ENCODE measurements around the gene RBM42. TPM values are rescaled to one million over a fixed set of nuclear protein-coding genes. Genes with fewer than 3 reads are reported as not detected.

Gene RBM42
- total RNA-seq, 1 experiment from 2014 or later, result 81.6 TPM

DNA sequence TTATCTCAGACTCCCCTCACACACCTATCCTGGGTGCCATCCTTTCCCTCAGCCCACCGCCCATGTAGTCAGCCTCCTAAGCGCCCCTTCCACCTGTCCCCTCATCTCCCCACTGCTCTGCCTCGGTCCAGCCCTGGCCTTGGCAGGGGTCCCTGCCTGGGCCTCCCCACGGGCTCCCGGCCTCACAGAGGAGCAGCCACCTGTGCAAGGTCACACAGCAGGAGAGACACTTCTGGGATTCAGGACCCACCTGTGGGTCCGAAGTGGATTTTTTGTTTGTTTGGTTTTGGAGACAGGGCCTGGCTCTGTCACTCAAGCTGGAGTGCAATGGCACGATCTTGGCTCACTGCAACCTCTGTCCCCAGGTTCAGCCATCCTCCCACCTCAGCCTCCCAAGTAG, 36.8 kb downstream of the RBM42 start:
- POLR2A ChIA-PET (ENCODE audit: unreplicated experiment), result no interaction called here
- intact Hi-C loops (cut with micrococcal nuclease), result no loop called here
- no peaks in the 10 kb centered on the region for H3F3A ChIP-seq (ENCODE audit: low read length, unreplicated experiment)
- TF ChIP-seq EZH2 (IDR thresholded peaks at IDR 0.05; ENCODE audit: low read length, unreplicated experiment) (no peak), EZH2phosphoT487 (IDR thresholded peaks at IDR 0.05; ENCODE audit: borderline replicate concordance, low read length) (no peak)
- TF ChIP-seq, protein P1, sequence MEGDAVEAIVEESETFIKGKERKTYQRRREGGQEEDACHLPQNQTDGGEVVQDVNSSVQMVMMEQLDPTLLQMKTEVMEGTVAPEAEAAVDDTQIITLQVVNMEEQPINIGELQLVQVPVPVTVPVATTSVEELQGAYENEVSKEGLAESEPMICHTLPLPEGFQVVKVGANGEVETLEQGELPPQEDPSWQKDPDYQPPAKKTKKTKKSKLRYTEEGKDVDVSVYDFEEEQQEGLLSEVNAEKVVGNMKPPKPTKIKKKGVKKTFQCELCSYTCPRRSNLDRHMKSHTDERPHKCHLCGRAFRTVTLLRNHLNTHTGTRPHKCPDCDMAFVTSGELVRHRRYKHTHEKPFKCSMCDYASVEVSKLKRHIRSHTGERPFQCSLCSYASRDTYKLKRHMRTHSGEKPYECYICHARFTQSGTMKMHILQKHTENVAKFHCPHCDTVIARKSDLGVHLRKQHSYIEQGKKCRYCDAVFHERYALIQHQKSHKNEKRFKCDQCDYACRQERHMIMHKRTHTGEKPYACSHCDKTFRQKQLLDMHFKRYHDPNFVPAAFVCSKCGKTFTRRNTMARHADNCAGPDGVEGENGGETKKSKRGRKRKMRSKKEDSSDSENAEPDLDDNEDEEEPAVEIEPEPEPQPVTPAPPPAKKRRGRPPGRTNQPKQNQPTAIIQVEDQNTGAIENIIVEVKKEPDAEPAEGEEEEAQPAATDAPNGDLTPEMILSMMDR (conservative IDR thresholded peaks at IDR 0.05; ENCODE audit: low read depth, low read length), result no peak
- H3K27ac ChIP-seq (ENCODE audit: low read length), result no peak overlapping the region
- H3K36me3 ChIP-seq (ENCODE audit: low read depth, low read length), result no peaks in the 10 kb centered on the region
- H3K4me3 ChIP-seq (ENCODE audit: low read length), result no peak overlapping the region
- H3K79me2 ChIP-seq (ENCODE audit: low read length), result no peaks in the 10 kb centered on the region
- no peaks in the 10 kb centered on the region for H3K9me2 ChIP-seq (replicated peaks; ENCODE audit: low read length)
- CTCF ChIA-PET, result no interaction called here
- no peaks in the 10 kb centered on the region for H4K20me1 ChIP-seq (ENCODE audit: low read length)
- H3K27me3 ChIP-seq (ENCODE audit: low read length), result 0 out of 2 replicates have a peak, but pooled peaks cover 4% of the 10 kb centered on the region
- no peak overlapping the region for H3K4me2 ChIP-seq (ENCODE audit: low read length)
- no peak overlapping the region for H3K9ac ChIP-seq (ENCODE audit: low read length)
- no peaks in the 10 kb centered on the region for H3K4me1 ChIP-seq (ENCODE audit: insufficient read depth, low read length)
- H3K9me3 ChIP-seq (ENCODE audit: low read length), result no peaks in the 10 kb centered on the region
- no peak overlapping the region for H2AFZ ChIP-seq (ENCODE audit: low read length)
- ATAC-seq (no peak), DNase-seq (no peak)
- no TSS peak for BruUV-seq (replicated peaks)

- no peak within 1 kb of the TSS for H3K27ac ChIP-seq (ENCODE audit: low read length)
- H3F3A ChIP-seq (ENCODE audit: low read length, unreplicated experiment), result no peaks in the 10 kb centered on the region
- no peak for ATAC-seq
- TF ChIP-seq EZH2 (IDR thresholded peaks at IDR 0.05; ENCODE audit: low read length, unreplicated experiment) (no peak), EZH2phosphoT487 (IDR thresholded peaks at IDR 0.05; ENCODE audit: borderline replicate concordance, low read length) (no peak)
- TF ChIP-seq, protein P1 (conservative IDR thresholded peaks at IDR 0.05; ENCODE audit: low read depth, low read length), result no peak
- no peaks in the 10 kb centered on the region for H3K9me2 ChIP-seq (replicated peaks; ENCODE audit: low read length)
- ChIA-PET CTCF (no interaction called here), POLR2A (ENCODE audit: unreplicated experiment) (no interaction called here)
- no TSS peak for BruUV-seq (replicated peaks)
- H3K9me3 ChIP-seq (ENCODE audit: low read length), result no peaks in the 10 kb centered on the region
- H3K79me2 ChIP-seq (ENCODE audit: low read length), result no peaks in the 10 kb centered on the region
- H3K4me3 ChIP-seq (ENCODE audit: low read length), result no peak within 1 kb of the TSS
- intact Hi-C loops (cut with micrococcal nuclease), result no loop called here
- H3K4me1 ChIP-seq (ENCODE audit: insufficient read depth, low read length), result no peaks in the 10 kb centered on the region
- H3K9ac ChIP-seq (ENCODE audit: low read length), result no peak within 1 kb of the TSS
- DNase-seq, result no peak
- H3K27me3 ChIP-seq (ENCODE audit: low read length), result 0 out of 2 replicates have a peak, but pooled peaks cover 4% of the 10 kb centered on the region
- no peaks in the 10 kb centered on the region for H4K20me1 ChIP-seq (ENCODE audit: low read length)
- no peak within 1 kb of the TSS for H2AFZ ChIP-seq (ENCODE audit: low read length)
- H3K4me2 ChIP-seq (ENCODE audit: low read length), result no peak within 1 kb of the TSS
- no peaks in the 10 kb centered on the region for H3K36me3 ChIP-seq (ENCODE audit: low read depth, low read length)
Measured at GRCh38 chr19:35666251-35666913, 37.5 kb downstream of the RBM42 start, which contains the start of gene UPK1A. UPK1A (plus strand) TSS chr19:35666517; CDS start chr19:35666813, 296 bp downstream.

DNA sequence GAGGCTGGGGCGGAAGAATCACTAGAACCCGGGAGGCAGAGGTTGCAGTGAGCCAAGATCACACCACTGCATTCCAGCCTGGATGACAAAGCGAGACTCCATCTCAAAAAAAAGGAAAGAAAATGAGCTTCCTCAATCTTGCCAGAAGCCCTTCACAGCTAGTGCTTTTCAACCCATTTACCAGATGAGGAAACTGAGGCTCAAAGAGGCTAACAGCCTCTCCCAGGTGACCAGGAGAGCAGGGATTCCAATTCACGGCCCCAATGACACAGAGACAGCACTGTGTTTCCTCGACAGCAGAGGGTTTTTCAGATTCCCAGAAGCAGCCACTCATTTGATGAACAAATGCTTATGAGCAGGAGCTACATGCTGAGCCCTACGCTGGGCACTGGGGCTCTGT, 40.7 kb downstream of the RBM42 start:
- H2AFZ ChIP-seq (ENCODE audit: low read length), result no peak overlapping the region
- POLR2A ChIA-PET (ENCODE audit: unreplicated experiment), result no interaction called here
- intact Hi-C loops (cut with micrococcal nuclease), result no loop called here

More for the DNA sequence above, 40.7 kb downstream of the RBM42 start:
- H3K4me1 ChIP-seq (ENCODE audit: insufficient read depth, low read length), result no peaks in the 10 kb centered on the region
- ATAC-seq, result no peak
- CTCF ChIA-PET, result no interaction called here
- H3K27me3 ChIP-seq (ENCODE audit: low read length), result 0 out of 2 replicates have a peak, but pooled peaks cover 7% of the 10 kb centered on the region
- no peak overlapping the region for H3K9ac ChIP-seq (ENCODE audit: low read length)
- H3K4me3 ChIP-seq (ENCODE audit: low read length), result no peak overlapping the region
- TF ChIP-seq EZH2phosphoT487 (IDR thresholded peaks at IDR 0.05; ENCODE audit: borderline replicate concordance, low read length), result no peak
- TF ChIP-seq, protein P1 (conservative IDR thresholded peaks at IDR 0.05; ENCODE audit: low read depth, low read length), result no peak
- TF ChIP-seq EZH2 (IDR thresholded peaks at IDR 0.05; ENCODE audit: low read length, unreplicated experiment), result no peak
- H3F3A ChIP-seq (ENCODE audit: low read length, unreplicated experiment), result no peaks in the 10 kb centered on the region
- no peak overlapping the region for H3K27ac ChIP-seq (ENCODE audit: low read length)
- H3K4me2 ChIP-seq (ENCODE audit: low read length), result no peak overlapping the region
- H3K36me3 ChIP-seq (ENCODE audit: low read depth, low read length), result no peaks in the 10 kb centered on the region
- H3K79me2 ChIP-seq (ENCODE audit: low read length), result no peaks in the 10 kb centered on the region
- H3K9me2 ChIP-seq (replicated peaks; ENCODE audit: low read length), result no peaks in the 10 kb centered on the region
- DNase-seq, result no peak
- BruUV-seq (replicated peaks), result no TSS peak
- H4K20me1 ChIP-seq (ENCODE audit: low read length), result no peaks in the 10 kb centered on the region
- H3K9me3 ChIP-seq (ENCODE audit: low read length), result no peaks in the 10 kb centered on the region
